ENCODE data around the gene TAF4. TPM values are rescaled to one million over a fixed set of nuclear protein-coding genes. Genes with fewer than 3 reads are reported as not detected.

Gene TAF4
- total and polyA plus RNA-seq, 2 of the 13 experiments (the other 11 are each of a cell fraction or from before 2014, with no cell fraction given), result 5.9 to 12.0 TPM

DNA sequence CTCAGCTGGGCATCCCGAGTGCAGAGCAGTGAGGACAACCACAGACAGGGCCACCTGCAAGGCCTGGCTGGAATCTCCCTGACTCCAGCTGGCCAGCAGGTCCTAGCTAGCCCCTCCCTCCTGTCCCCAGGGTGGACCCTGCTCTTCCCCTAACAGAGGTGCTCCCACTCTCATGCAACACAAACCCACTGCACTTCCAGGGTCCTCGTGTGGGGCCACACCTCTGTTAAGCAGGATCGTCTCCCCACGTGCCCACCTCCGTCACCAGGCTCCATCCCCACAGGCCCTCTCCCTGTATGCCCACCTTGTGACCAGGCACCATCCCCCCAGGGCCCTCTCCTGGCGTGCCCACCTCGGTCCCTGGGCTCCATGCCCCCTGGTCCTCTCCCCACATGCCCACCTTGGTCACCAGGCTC lies 17.3 kb downstream of the TAF4 start:
- no peak for ATAC-seq
- no peak overlapping the region for H2AFZ ChIP-seq (ENCODE audit: low read length)
- H3K9me3 ChIP-seq (ENCODE audit: low read length), result no peaks in the 10 kb centered on the region
- DNase-seq (ENCODE audit: low spot score), result no peak
- FAIRE-seq, result no peak
- H3K36me3 ChIP-seq (replicated peaks in 1 of 2; ENCODE audit: control insufficient read depth in 1 of 2, insufficient read depth in 2 of 2, low read length in 2 of 2), result peaks cover 14% of the 10 kb centered on the region in 2 experiments; a peak in 3 of 5 replicates
- no peak overlapping the region for H3K4me3 ChIP-seq (replicated peaks in 1 of 3; ENCODE audit: insufficient read depth in 1 of 3, low read depth in 2 of 3, low read length in 3 of 3)
- H3K4me2 ChIP-seq (ENCODE audit: low read depth, low read length), result no peak overlapping the region
- no TSS peak for BruUV-seq (replicated peaks)
- H3K27ac ChIP-seq (ENCODE audit: extremely low read length, insufficient read depth, low read length), result no peak overlapping the region
- H3K79me2 ChIP-seq (ENCODE audit: insufficient read depth, low read length), result peaks cover 95% of the 10 kb centered on the region
- ChIA-PET CTCF (ENCODE audit: low intra/inter-chr PET ratio, low total read pairs) (no interaction called here), POLR2A (no interaction called here)
- peaks cover 20% of the 10 kb centered on the region for H3K4me1 ChIP-seq (ENCODE audit: insufficient read depth, low read length)
- intact Hi-C loops (cut with micrococcal nuclease; ENCODE audit: unreplicated experiment), result no loop called here
- no peaks in the 10 kb centered on the region for H3K27me3 ChIP-seq (ENCODE audit: control insufficient read depth in 1 of 2, insufficient read depth in 2 of 2, low read length in 2 of 2)
- in situ Hi-C loops (cut with HindIII; ENCODE audit: extremely low pct_ligation_motif_present, low pct_unique_long_range_greater_than_20kb), result no loop called here
- H4K20me1 ChIP-seq (ENCODE audit: insufficient read depth, low read length), result peaks cover 23% of the 10 kb centered on the region
- 97% methylated on average over 6 of the region's 7 CpGs for WGBS (ENCODE audit: low lambda C conversion rate)
- H3K9ac ChIP-seq (ENCODE audit: insufficient read depth, low read depth, low read length), result no peak overlapping the region
- TF ChIP-seq, protein P1, sequence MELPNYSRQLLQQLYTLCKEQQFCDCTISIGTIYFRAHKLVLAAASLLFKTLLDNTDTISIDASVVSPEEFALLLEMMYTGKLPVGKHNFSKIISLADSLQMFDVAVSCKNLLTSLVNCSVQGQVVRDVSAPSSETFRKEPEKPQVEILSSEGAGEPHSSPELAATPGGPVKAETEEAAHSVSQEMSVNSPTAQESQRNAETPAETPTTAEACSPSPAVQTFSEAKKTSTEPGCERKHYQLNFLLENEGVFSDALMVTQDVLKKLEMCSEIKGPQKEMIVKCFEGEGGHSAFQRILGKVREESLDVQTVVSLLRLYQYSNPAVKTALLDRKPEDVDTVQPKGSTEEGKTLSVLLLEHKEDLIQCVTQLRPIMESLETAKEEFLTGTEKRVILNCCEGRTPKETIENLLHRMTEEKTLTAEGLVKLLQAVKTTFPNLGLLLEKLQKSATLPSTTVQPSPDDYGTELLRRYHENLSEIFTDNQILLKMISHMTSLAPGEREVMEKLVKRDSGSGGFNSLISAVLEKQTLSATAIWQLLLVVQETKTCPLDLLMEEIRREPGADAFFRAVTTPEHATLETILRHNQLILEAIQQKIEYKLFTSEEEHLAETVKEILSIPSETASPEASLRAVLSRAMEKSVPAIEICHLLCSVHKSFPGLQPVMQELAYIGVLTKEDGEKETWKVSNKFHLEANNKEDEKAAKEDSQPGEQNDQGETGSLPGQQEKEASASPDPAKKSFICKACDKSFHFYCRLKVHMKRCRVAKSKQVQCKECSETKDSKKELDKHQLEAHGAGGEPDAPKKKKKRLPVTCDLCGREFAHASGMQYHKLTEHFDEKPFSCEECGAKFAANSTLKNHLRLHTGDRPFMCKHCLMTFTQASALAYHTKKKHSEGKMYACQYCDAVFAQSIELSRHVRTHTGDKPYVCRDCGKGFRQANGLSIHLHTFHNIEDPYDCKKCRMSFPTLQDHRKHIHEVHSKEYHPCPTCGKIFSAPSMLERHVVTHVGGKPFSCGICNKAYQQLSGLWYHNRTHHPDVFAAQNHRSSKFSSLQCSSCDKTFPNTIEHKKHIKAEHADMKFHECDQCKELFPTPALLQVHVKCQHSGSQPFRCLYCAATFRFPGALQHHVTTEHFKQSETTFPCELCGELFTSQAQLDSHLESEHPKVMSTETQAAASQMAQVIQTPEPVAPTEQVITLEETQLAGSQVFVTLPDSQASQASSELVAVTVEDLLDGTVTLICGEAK (IDR thresholded peaks at IDR 0.05), result no peak
- TF ChIP-seq, protein P1 (CRISPR knock-in tag; IDR thresholded peaks at IDR 0.05), result 0 out of 2 replicates have a peak, but pooled peaks have one; percentile 18
- TF ChIP-seq ZNF263 (CRISPR knock-in tag; IDR thresholded peaks at IDR 0.05) (peak; percentile 95), FOXP1 (IDR thresholded peaks at IDR 0.05) (no peak), FOXP1 (CRISPR knock-in tag; IDR thresholded peaks at IDR 0.05) (no peak)
- TF ChIP-seq, protein P2, sequence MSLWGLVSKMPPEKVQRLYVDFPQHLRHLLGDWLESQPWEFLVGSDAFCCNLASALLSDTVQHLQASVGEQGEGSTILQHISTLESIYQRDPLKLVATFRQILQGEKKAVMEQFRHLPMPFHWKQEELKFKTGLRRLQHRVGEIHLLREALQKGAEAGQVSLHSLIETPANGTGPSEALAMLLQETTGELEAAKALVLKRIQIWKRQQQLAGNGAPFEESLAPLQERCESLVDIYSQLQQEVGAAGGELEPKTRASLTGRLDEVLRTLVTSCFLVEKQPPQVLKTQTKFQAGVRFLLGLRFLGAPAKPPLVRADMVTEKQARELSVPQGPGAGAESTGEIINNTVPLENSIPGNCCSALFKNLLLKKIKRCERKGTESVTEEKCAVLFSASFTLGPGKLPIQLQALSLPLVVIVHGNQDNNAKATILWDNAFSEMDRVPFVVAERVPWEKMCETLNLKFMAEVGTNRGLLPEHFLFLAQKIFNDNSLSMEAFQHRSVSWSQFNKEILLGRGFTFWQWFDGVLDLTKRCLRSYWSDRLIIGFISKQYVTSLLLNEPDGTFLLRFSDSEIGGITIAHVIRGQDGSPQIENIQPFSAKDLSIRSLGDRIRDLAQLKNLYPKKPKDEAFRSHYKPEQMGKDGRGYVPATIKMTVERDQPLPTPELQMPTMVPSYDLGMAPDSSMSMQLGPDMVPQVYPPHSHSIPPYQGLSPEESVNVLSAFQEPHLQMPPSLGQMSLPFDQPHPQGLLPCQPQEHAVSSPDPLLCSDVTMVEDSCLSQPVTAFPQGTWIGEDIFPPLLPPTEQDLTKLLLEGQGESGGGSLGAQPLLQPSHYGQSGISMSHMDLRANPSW (CRISPR knock-in tag; IDR thresholded peaks at IDR 0.05; ENCODE audit: borderline replicate concordance), result no peak

All from HepG2 (cell line).